C4-2B (cell line): ENCODE results near the gene NRG3.

Experiments used
- ZFX ChIP-seq: fragments of 450-650 bp; IDR thresholded peaks from 2 replicates; pipeline ENCODE4 v1.6.1; 2017
- TF ChIP-seq, protein P1 (sequence below): fragments of 450-650 bp; conservative IDR thresholded peaks from 2 replicates; pipeline ENCODE4 v1.5.1; 2017; ENCODE audit warnings: mild to moderate bottlenecking

DNA sequence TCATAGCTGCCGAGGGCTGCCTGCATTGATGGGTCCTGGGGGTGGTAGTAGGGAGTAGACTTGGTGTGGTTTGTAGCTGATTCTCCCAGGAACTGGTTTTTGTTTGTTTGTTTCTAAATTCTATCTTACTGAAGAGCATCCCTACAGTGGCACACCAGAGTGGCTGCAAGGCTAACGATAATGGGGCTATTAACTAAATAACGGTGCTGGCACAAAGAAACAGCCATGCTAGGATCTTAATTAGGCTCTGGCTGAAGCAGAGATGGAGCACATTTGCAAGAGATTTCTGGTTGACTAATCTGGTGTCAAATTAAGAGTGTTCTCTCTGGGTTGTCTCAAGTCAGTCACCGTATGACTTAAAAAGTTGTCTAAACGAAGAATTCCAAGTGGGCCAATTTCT, 590.0 kb downstream of the NRG3 start:
- TF ChIP-seq, protein P1, sequence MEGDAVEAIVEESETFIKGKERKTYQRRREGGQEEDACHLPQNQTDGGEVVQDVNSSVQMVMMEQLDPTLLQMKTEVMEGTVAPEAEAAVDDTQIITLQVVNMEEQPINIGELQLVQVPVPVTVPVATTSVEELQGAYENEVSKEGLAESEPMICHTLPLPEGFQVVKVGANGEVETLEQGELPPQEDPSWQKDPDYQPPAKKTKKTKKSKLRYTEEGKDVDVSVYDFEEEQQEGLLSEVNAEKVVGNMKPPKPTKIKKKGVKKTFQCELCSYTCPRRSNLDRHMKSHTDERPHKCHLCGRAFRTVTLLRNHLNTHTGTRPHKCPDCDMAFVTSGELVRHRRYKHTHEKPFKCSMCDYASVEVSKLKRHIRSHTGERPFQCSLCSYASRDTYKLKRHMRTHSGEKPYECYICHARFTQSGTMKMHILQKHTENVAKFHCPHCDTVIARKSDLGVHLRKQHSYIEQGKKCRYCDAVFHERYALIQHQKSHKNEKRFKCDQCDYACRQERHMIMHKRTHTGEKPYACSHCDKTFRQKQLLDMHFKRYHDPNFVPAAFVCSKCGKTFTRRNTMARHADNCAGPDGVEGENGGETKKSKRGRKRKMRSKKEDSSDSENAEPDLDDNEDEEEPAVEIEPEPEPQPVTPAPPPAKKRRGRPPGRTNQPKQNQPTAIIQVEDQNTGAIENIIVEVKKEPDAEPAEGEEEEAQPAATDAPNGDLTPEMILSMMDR: no peak
- no peak for TF ChIP-seq ZFX
